GM23338 (cell line): Measurements from ENCODE around the gene CDC45. TPM values are rescaled to one million over a fixed set of nuclear protein-coding genes. Genes with fewer than 3 reads are reported as not detected.

Experiments used
- ATAC-seq: fragments of 200-7000 bp; cut with Tn5 transposase; 3 replicates; pipeline ENCODE4 v1.9.1; 2020
- DNase-seq: peaks from one replicate; pipeline ENCODE4 v3.0.0-alpha.2; 2015; ENCODE audit warnings: low spot score
- H2AFZ ChIP-seq: fragments of 200-600 bp; sonication (generic); 2 replicates; pipeline ENCODE4 v1.8.0; 2016; ENCODE audit warnings: antibody characterized with exemption, mild to moderate bottlenecking, moderate library complexity
- H3F3A ChIP-seq: fragments of 200-600 bp; sonication (generic); replicated peaks from 2 replicates; pipeline ENCODE4 v1.8.0; 2017; ENCODE audit warnings: antibody characterized with exemption, mixed run types, low read depth
- H3K27ac ChIP-seq: fragments of 200-600 bp; sonication (generic); 2 replicates; pipeline ENCODE4 v1.6.1; 2016; ENCODE audit warnings: low read depth
- H3K27me3 ChIP-seq: fragments of 200-600 bp; sonication (generic); 2 replicates; pipeline ENCODE4 v1.8.0; 2016; ENCODE audit warnings: mild to moderate bottlenecking, mixed run types, moderate library complexity; ENCODE audit not compliant: insufficient read depth
- H3K36me3 ChIP-seq: fragments of 200-600 bp; sonication (generic); 2 replicates; pipeline ENCODE4 v1.8.0; 2016; ENCODE audit warnings: mild to moderate bottlenecking; ENCODE audit not compliant: insufficient read depth
- H3K4me1 ChIP-seq: fragments of 200-600 bp; sonication (generic); 2 replicates; pipeline ENCODE4 v1.8.0; 2016; ENCODE audit warnings: mild to moderate bottlenecking, moderate library complexity; ENCODE audit not compliant: insufficient read depth
- H3K4me2 ChIP-seq: fragments of 200-600 bp; sonication (generic); 2 replicates; pipeline ENCODE4 v1.7.1; 2017; ENCODE audit warnings: mixed run types
- H3K4me3 ChIP-seq: fragments of 200-600 bp; sonication (generic); 2 replicates; pipeline ENCODE4 v1.6.1; 2016; ENCODE audit warnings: mixed run types
- H3K79me2 ChIP-seq: fragments of 200-600 bp; sonication (generic); replicated peaks from 2 replicates; pipeline ENCODE4 v1.8.0; 2017; ENCODE audit warnings: mild to moderate bottlenecking; ENCODE audit not compliant: insufficient read depth
- H3K9me2 ChIP-seq: fragments of 200-600 bp; sonication (generic); 2 replicates; pipeline ENCODE4 v1.8.0; 2017; ENCODE audit not compliant: insufficient read depth
- H4K20me1 ChIP-seq: fragments of 200-600 bp; sonication (generic); replicated peaks from 2 replicates; pipeline ENCODE4 v1.8.0; 2017; ENCODE audit warnings: mild to moderate bottlenecking; ENCODE audit not compliant: insufficient read depth
- H3K27ac Mint-ChIP-seq: 2 replicates; pipeline ENCODE4 v1.8.0; 2020; ENCODE audit warnings: inconsistent platforms, mild to moderate bottlenecking, moderate library complexity, mixed read lengths
- H3K27me3 Mint-ChIP-seq: 3 replicates; pipeline ENCODE4 v1.8.0; 2022; ENCODE audit warnings: low read depth, mild to moderate bottlenecking, moderate library complexity, mixed read lengths, inconsistent platforms; ENCODE audit not compliant: insufficient read depth, poor library complexity
- H3K36me3 Mint-ChIP-seq: 3 replicates; pipeline ENCODE4 v1.8.0; 2021; ENCODE audit warnings: low read depth, mild to moderate bottlenecking, inconsistent platforms, moderate library complexity, mixed read lengths
- H3K4me1 Mint-ChIP-seq: 3 replicates; pipeline ENCODE4 v1.8.0; 2020; ENCODE audit warnings: mild to moderate bottlenecking, inconsistent platforms, mixed read lengths
- H3K4me3 Mint-ChIP-seq: 3 replicates; pipeline ENCODE4 v1.8.0; 2021; ENCODE audit warnings: moderate library complexity, mild to moderate bottlenecking, inconsistent platforms, mixed read lengths
- H3K9me3 Mint-ChIP-seq: 3 replicates; pipeline ENCODE4 v1.8.0; 2020; ENCODE audit warnings: moderate library complexity, mild to moderate bottlenecking, inconsistent platforms, mixed read lengths
- CREB1 ChIP-seq: fragments of 250-450 bp; sonication (Bioruptor Pico); IDR thresholded peaks from 2 replicates; pipeline ENCODE4 v1.5.0; 2020; ENCODE audit warnings: low read depth, mild to moderate bottlenecking, moderate library complexity
- EZH2 ChIP-seq: fragments of 200-600 bp; sonication (generic); IDR thresholded peaks from one replicate; pipeline ENCODE4 v1.8.0; 2017; ENCODE audit warnings: antibody characterized with exemption, mild to moderate bottlenecking, low read depth; ENCODE audit not compliant: unreplicated experiment
- EZH2phosphoT487 ChIP-seq: fragments of 200-600 bp; sonication (generic); IDR thresholded peaks from one replicate; pipeline ENCODE4 v1.8.1; 2018; ENCODE audit warnings: antibody characterized with exemption; ENCODE audit not compliant: unreplicated experiment
- JUNB ChIP-seq: IDR thresholded peaks from one replicate; pipeline ENCODE4 v1.6.1; 2016; ENCODE audit warnings: antibody characterized with exemption; ENCODE audit not compliant: unreplicated experiment
- NANOG ChIP-seq: IDR thresholded peaks from 2 replicates; pipeline ENCODE4 v1.6.1; 2016; ENCODE audit warnings: antibody characterized with exemption, borderline replicate concordance
- POLR2AphosphoS5 ChIP-seq: IDR thresholded peaks from 2 replicates; pipeline ENCODE4 v1.6.1; 2016; ENCODE audit warnings: antibody characterized with exemption, low read depth
- REST ChIP-seq: IDR thresholded peaks from one replicate; pipeline ENCODE4 v1.6.1; 2018; ENCODE audit warnings: antibody characterized with exemption; ENCODE audit not compliant: unreplicated experiment
- STAT1 ChIP-seq: IDR thresholded peaks from one replicate; pipeline ENCODE4 v1.6.1; 2016; ENCODE audit warnings: antibody characterized with exemption; ENCODE audit not compliant: unreplicated experiment
- ZNF114 ChIP-seq: fragments of 250-450 bp; sonication (Bioruptor Pico); IDR thresholded peaks from 2 replicates; pipeline ENCODE4 v1.5.0; 2020; ENCODE audit warnings: mild to moderate bottlenecking, moderate library complexity
- ZNF331 ChIP-seq: fragments of 250-450 bp; sonication (Bioruptor Pico); IDR thresholded peaks from 2 replicates; pipeline ENCODE4 v1.5.0; 2020; ENCODE audit warnings: low read depth, mild to moderate bottlenecking, moderate library complexity
- polyA plus RNA-seq: library from polyadenylated mRNA; unstranded; fragments of >200 nt; fragmentation: Nextera tagmentation; extraction: Ambion mirVana; gene quantifications from 2 replicates; pipeline ENCODE4 v1.2.1, GENCODE V29; 2016
- total RNA-seq: library from RNA; depleted of rRNA; stranded (reverse); fragments of >200 nt; shearing (Covaris generic); gene quantifications from 2 replicates; pipeline ENCODE4 v1.2.3, GENCODE V29; 2014
- TF ChIP-seq, protein P1 (sequence below), 2 experiments: fragments of 200-600 bp in 1 of 2; sonication (generic) in 1 of 2; conservative IDR thresholded peaks; 2 replicates each; pipeline versions ENCODE4 v1.5.1 to v1.6.1; 2016 to 2017; ENCODE audit warnings: antibody characterized with exemption in 2 of 2, low read depth in 2 of 2, mild to moderate bottlenecking in 2 of 2, moderate library complexity in 1 of 2

The CDC45 gene
- total and polyA plus RNA-seq, 2 experiments from 2014 or later = 29.0 to 30.3 TPM

- TF ChIP-seq REST = no peak
- no peak for TF ChIP-seq NANOG
- TF ChIP-seq EZH2phosphoT487 = no peak
- no peak for TF ChIP-seq POLR2AphosphoS5
- no peak for TF ChIP-seq JUNB
- TF ChIP-seq STAT1 = no peak
- no peak for TF ChIP-seq ZNF114 (CRISPR knock-in tag)
- TF ChIP-seq ZNF331 = no peak
Measured at GRCh38 chr22:19460036-19460435, 19.7 kb upstream of the CDC45 start (continued).

DNA sequence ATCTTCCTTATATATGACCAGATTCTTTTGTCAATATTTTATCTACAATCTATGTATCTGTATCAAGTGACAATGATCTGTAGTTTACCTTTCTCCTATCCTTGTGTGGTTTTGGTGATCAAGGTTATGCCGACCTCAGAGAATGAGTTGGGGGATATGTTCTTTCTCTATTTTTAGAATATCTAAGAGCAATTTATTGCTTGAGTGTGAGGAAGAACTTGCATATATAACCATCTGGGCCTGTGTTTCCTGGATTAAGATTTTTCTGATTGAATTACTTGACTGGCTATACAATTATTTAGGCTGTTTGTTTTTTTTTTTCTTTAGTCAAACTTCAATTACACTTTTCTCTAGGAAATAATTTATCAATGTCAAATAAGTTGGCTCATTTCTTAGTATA, 18.2 kb upstream of the CDC45 start:
- no peaks in the 10 kb centered on the region for H3K27me3 Mint-ChIP-seq
- ATAC-seq (no peak), DNase-seq (no peak)
- H3K27ac Mint-ChIP-seq = no peak overlapping the region
- Histone ChIP-seq H3K27ac (no peak overlapping the region), H3K27me3 (no peaks in the 10 kb centered on the region), H4K20me1 (peaks cover 11% of the 10 kb centered on the region; the same call in 1 of the 2 replicates), H2AFZ (no peak overlapping the region), H3K9me2 (no peaks in the 10 kb centered on the region), H3K4me3 (no peak overlapping the region), H3F3A (no peaks in the 10 kb centered on the region), H3K4me1 (no peaks in the 10 kb centered on the region), H3K79me2 (no peaks in the 10 kb centered on the region; the same call in 1 of the 2 replicates), H3K4me2 (no peak overlapping the region), H3K36me3 (peaks cover 26% of the 10 kb centered on the region)
- peaks cover 4% of the 10 kb centered on the region; the same call in 2 of the 3 replicates for H3K4me1 Mint-ChIP-seq
- no peak overlapping the region for H3K4me3 Mint-ChIP-seq
- H3K9me3 Mint-ChIP-seq = no peaks in the 10 kb centered on the region
- peaks cover 58% of the 10 kb centered on the region for H3K36me3 Mint-ChIP-seq
- no peak for TF ChIP-seq REST
- no peak for TF ChIP-seq STAT1
- TF ChIP-seq, protein P1, sequence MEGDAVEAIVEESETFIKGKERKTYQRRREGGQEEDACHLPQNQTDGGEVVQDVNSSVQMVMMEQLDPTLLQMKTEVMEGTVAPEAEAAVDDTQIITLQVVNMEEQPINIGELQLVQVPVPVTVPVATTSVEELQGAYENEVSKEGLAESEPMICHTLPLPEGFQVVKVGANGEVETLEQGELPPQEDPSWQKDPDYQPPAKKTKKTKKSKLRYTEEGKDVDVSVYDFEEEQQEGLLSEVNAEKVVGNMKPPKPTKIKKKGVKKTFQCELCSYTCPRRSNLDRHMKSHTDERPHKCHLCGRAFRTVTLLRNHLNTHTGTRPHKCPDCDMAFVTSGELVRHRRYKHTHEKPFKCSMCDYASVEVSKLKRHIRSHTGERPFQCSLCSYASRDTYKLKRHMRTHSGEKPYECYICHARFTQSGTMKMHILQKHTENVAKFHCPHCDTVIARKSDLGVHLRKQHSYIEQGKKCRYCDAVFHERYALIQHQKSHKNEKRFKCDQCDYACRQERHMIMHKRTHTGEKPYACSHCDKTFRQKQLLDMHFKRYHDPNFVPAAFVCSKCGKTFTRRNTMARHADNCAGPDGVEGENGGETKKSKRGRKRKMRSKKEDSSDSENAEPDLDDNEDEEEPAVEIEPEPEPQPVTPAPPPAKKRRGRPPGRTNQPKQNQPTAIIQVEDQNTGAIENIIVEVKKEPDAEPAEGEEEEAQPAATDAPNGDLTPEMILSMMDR (conservative IDR thresholded peaks at IDR 0.05; ENCODE audit: low read depth in 2 of 2) = no peak
- TF ChIP-seq JUNB = no peak
- no peak for TF ChIP-seq EZH2
- no peak for TF ChIP-seq CREB1 (CRISPR knock-in tag)
- TF ChIP-seq NANOG = no peak
- no peak for TF ChIP-seq EZH2phosphoT487
